Vagina (tissue), 2 donors: Measurements from ENCODE around the gene TK2. TPM values are rescaled to one million over a fixed set of nuclear protein-coding genes. Genes with fewer than 3 reads are reported as not detected.

Source experiments
- DNase-seq, 2 donors: peaks; one replicate each; pipeline ENCODE4 v3.0.0-alpha.2; 2017; ENCODE audit errors: extremely low spot score in 2 of 2
- H3K27ac ChIP-seq: fragments of 200-600 bp; sonication (generic); one replicate; pipeline ENCODE4 v1.5.1; 2019
- H3K27me3 ChIP-seq: fragments of 200-600 bp; sonication (generic); one replicate; pipeline ENCODE4 v1.5.1; 2019
- H3K36me3 ChIP-seq, 2 donors: fragments of 200-600 bp; sonication (generic); one replicate each; pipeline ENCODE4 v1.5.1; 2017 to 2019
- H3K4me1 ChIP-seq: fragments of 200-600 bp; sonication (generic); one replicate; pipeline ENCODE4 v1.5.1; 2019
- H3K4me3 ChIP-seq, 2 donors: fragments of 200-600 bp; sonication (generic); 1 replicate in 1 of 2; 2 replicates in 1 of 2; pipeline ENCODE4 v1.5.1; 2016 to 2019
- H3K9me3 ChIP-seq: fragments of 200-600 bp; sonication (generic); one replicate; pipeline ENCODE4 v1.5.1; 2019
- CTCF ChIP-seq, 3 experiments: fragments of 450-650 bp in 2 of 3; fragments of 200-600 bp in 1 of 3; sonication (generic) in 1 of 3; IDR thresholded peaks; one replicate each; pipeline ENCODE4 v1.5.1; 2017 to 2019; ENCODE audit warnings: antibody characterized with exemption in 3 of 3, mild to moderate bottlenecking in 2 of 3, moderate library complexity in 2 of 3
- POLR2A ChIP-seq, 2 donors: fragments of 450-650 bp; IDR thresholded peaks; one replicate each; pipeline ENCODE4 v1.6.1; 2017; ENCODE audit warnings: antibody characterized with exemption in 2 of 2, mild to moderate bottlenecking in 2 of 2, moderate library complexity in 2 of 2
- POLR2AphosphoS5 ChIP-seq, 2 donors: sonication (generic); formaldehyde crosslinking; IDR thresholded peaks; one replicate each; pipeline ENCODE4 v1.9.0; 2017; ENCODE audit warnings: antibody characterized with exemption in 2 of 2, mild to moderate bottlenecking in 2 of 2, low read depth in 1 of 2; ENCODE audit not compliant: insufficient read depth in 1 of 2
- intact Hi-C: fragments of 100-400 bp; cut with DNase I; formaldehyde crosslinking; loops from one replicate; pipeline ENCODE4 v1.15.1; 2023
- total RNA-seq: library from RNA; depleted of rRNA; stranded (reverse); fragments of >200 nt; gene quantifications from one replicate; pipeline ENCODE4 v1.2.3, GENCODE V29; 2016

The TK2 gene
- total RNA-seq, 1 donor from 2014 or later: 43.2 TPM

- TF ChIP-seq POLR2A (IDR thresholded peaks at IDR 0.05) (no peak), POLR2AphosphoS5 (IDR thresholded peaks at IDR 0.05; ENCODE audit: insufficient read depth in 1 of 2, low read depth in 1 of 2) (no peak), CTCF (IDR thresholded peaks at IDR 0.05) (no peak)
- Histone ChIP-seq H3K4me1 (peaks cover 10% of the 10 kb centered on the region), H3K9me3 (no peaks in the 10 kb centered on the region), H3K4me3 (no peak overlapping the region), H3K36me3 (no peaks in the 10 kb centered on the region), H3K27me3 (no peaks in the 10 kb centered on the region), H3K27ac (no peak overlapping the region)
- no peak for DNase-seq
- intact Hi-C loops: loop anchor here (5.0 kb wide), 1 partner anchor 220 kb away; the partner anchor contains the start of gene CMTM4
These were observed 72.8 kb downstream of the TK2 start for GRCh38 chr16:66477028-66477515.

DNA sequence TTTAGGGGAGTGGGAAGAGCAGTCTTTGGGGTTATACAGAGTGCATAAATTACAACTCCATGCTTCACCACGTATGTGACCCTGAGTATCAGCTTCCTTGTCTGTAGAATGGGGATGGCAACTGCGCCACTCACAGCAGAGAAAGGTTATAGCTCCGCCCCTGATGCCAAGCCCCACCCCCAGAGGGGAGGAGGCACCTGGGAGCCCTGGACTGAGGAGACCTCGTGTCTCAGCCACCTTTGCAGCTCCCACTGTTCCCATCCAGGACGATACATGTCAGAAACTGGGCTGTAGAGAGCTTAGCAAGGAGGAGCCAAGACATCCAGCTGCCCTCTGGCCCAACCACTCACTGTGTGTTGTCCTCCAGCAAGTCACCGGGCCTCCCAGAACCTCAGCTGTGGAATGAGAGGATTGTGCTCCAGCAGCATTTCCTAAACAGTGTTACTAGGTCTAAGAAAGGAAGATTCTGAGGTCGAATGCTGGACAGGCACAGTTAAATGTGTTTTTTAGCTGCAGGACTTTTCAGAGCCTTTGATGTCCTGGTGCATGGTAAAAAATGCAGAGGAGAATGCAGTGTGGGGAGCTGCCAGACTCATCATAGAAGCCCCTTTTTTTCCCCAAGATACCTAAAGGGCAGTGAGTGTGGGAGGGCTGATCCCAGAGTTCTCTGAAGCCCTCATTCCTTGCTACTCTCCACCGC, 73.4 kb downstream of the TK2 start:
- H3K4me3 ChIP-seq: no peak overlapping the region
- no peaks in the 10 kb centered on the region for H3K9me3 ChIP-seq
- intact Hi-C loops: loop anchor here (5.0 kb wide), 1 partner anchor 221 kb away; the partner anchor contains the start of gene CMTM4
- no peak overlapping the region for H3K27ac ChIP-seq
- no peak for DNase-seq
- no peaks in the 10 kb centered on the region for H3K36me3 ChIP-seq
- no peaks in the 10 kb centered on the region for H3K27me3 ChIP-seq
- TF ChIP-seq POLR2AphosphoS5 (IDR thresholded peaks at IDR 0.05; ENCODE audit: insufficient read depth in 1 of 2, low read depth in 1 of 2) (no peak), CTCF (IDR thresholded peaks at IDR 0.05) (no peak), POLR2A (IDR thresholded peaks at IDR 0.05) (no peak)
- peaks cover 10% of the 10 kb centered on the region for H3K4me1 ChIP-seq

- Histone ChIP-seq H3K4me3 (no peak overlapping the region), H3K4me1 (peaks cover 10% of the 10 kb centered on the region), H3K27ac (no peak overlapping the region), H3K27me3 (no peaks in the 10 kb centered on the region), H3K9me3 (no peaks in the 10 kb centered on the region), H3K36me3 (no peaks in the 10 kb centered on the region)
- no peak for DNase-seq
- intact Hi-C loops: loop anchor here (5.0 kb wide), 1 partner anchor 222 kb away; the partner anchor contains the start of gene CMTM4
- TF ChIP-seq POLR2A (IDR thresholded peaks at IDR 0.05) (no peak), POLR2AphosphoS5 (IDR thresholded peaks at IDR 0.05; ENCODE audit: insufficient read depth in 1 of 2, low read depth in 1 of 2) (no peak), CTCF (IDR thresholded peaks at IDR 0.05) (no peak)
These were observed 74.7 kb downstream of the TK2 start for GRCh38 chr16:66475232-66475631.

DNA sequence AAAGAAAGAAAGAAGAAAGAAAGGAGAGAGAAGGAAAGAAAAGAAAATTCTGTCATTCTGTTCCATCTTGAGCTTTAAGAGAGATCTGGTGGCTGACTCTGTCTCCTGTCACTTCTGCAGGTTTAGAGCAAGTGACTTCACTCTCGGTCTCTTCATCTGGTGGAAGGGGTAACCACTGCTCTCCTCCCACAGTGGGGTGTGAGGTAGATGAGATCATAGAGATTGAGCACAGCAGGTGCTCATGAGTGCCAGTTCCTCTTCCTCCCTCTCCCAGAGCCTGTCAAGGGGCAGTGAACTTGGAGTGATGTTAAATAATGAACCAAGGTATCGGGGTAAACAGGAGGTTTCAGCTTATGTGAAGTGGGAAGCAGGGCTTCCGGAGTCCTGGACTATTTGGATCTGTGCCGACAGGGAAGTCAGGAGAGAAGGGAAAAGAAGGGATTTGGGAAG, 75.1 kb downstream of the TK2 start:
- no peaks in the 10 kb centered on the region for H3K36me3 ChIP-seq
- no peak overlapping the region for H3K27ac ChIP-seq
- H3K9me3 ChIP-seq: no peaks in the 10 kb centered on the region
- intact Hi-C loops: loop anchor here (5.0 kb wide), 1 partner anchor 223 kb away; the partner anchor contains the start of gene CMTM4
- no peaks in the 10 kb centered on the region for H3K27me3 ChIP-seq
- DNase-seq: no peak
- no peak overlapping the region for H3K4me3 ChIP-seq
- H3K4me1 ChIP-seq: peaks cover 10% of the 10 kb centered on the region
- no peak for TF ChIP-seq POLR2AphosphoS5 (IDR thresholded peaks at IDR 0.05; ENCODE audit: insufficient read depth in 1 of 2, low read depth in 1 of 2)
- TF ChIP-seq POLR2A (IDR thresholded peaks at IDR 0.05): no peak
- TF ChIP-seq CTCF (IDR thresholded peaks at IDR 0.05): no peak
